HEK293 (cell line): ENCODE measurements around the gene EXOC3.

Experiments used
- REPIN1 ChIP-seq: fragments of 450-650 bp; formaldehyde crosslinking; IDR thresholded peaks from 2 replicates; pipeline ENCODE4 v1.5.1; 2017; ENCODE audit warnings: missing biosample characterization, missing genetic modification characterization, low read depth
- TRIM28 ChIP-seq: IDR thresholded peaks from 2 replicates; pipeline ENCODE4 v1.6.1; 2011; ENCODE audit warnings: low read length, control low read depth, borderline replicate concordance
- YY1 ChIP-seq: fragments of 450-650 bp; formaldehyde crosslinking; IDR thresholded peaks from 2 replicates; pipeline ENCODE4 v1.5.1; 2018; ENCODE audit warnings: missing biosample characterization, missing genetic modification characterization
- ZNF10 ChIP-seq: fragments of 450-650 bp; formaldehyde crosslinking; IDR thresholded peaks from 2 replicates; pipeline ENCODE4 v1.5.1; 2017; ENCODE audit warnings: missing biosample characterization, missing genetic modification characterization
- ZNF214 ChIP-seq: fragments of 450-650 bp; formaldehyde crosslinking; IDR thresholded peaks from 2 replicates; pipeline ENCODE4 v1.5.1; 2017; ENCODE audit warnings: missing biosample characterization, mild to moderate bottlenecking, missing genetic modification characterization, borderline replicate concordance
- ZNF394 ChIP-seq: fragments of 450-650 bp; formaldehyde crosslinking; IDR thresholded peaks from 2 replicates; pipeline ENCODE4 v1.5.1; 2016; ENCODE audit warnings: missing biosample characterization, missing genetic modification characterization, mild to moderate bottlenecking, moderate library complexity, borderline replicate concordance
- ZNF792 ChIP-seq: fragments of 450-650 bp; formaldehyde crosslinking; IDR thresholded peaks from 2 replicates; pipeline ENCODE4 v1.5.1; 2016; ENCODE audit warnings: missing biosample characterization, missing genetic modification characterization
- TF ChIP-seq, protein P1 (sequence below): fragments of 450-650 bp; formaldehyde crosslinking; IDR thresholded peaks from 2 replicates; pipeline ENCODE4 v1.5.1; 2016; ENCODE audit warnings: missing biosample characterization, missing genetic modification characterization
- TF ChIP-seq, protein P2 (sequence below): fragments of 450-650 bp; formaldehyde crosslinking; IDR thresholded peaks from 2 replicates; pipeline ENCODE4 v1.5.1; 2016; ENCODE audit warnings: missing biosample characterization, missing genetic modification characterization, borderline replicate concordance
- TF ChIP-seq, protein P3 (sequence below): fragments of 450-650 bp; formaldehyde crosslinking; IDR thresholded peaks from 2 replicates; pipeline ENCODE4 v1.5.1; 2016; ENCODE audit warnings: missing biosample characterization, missing genetic modification characterization

DNA sequence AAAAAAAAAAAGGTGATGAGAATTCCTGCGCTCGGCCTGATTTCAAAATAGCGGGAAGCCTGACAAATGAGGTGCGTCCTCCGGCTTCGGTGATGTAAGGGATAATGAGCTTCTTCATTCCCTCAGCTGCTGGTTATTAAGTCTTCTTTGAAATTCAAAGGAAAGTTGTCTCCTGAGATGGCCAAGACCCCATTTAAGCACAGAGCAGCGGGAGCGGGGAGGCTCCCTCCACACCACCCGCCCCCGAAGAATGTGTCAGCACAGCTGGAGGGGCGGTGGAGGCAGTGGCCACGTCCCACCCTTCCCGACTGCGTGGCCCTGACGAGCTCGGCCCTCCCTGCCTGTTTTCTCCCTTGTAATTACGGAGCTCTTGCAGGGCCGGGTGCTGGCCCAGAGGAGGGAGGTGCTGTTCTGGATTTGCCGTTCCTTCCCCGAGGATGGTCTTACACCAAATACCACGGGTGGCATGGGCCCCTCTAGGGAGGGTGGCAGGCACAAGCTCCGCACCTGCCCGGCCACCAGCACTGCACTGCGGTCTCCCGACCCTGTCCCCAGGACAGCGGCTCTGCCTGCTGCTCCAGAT lies 50.2 kb downstream of the EXOC3 start:
- TF ChIP-seq, protein P1, sequence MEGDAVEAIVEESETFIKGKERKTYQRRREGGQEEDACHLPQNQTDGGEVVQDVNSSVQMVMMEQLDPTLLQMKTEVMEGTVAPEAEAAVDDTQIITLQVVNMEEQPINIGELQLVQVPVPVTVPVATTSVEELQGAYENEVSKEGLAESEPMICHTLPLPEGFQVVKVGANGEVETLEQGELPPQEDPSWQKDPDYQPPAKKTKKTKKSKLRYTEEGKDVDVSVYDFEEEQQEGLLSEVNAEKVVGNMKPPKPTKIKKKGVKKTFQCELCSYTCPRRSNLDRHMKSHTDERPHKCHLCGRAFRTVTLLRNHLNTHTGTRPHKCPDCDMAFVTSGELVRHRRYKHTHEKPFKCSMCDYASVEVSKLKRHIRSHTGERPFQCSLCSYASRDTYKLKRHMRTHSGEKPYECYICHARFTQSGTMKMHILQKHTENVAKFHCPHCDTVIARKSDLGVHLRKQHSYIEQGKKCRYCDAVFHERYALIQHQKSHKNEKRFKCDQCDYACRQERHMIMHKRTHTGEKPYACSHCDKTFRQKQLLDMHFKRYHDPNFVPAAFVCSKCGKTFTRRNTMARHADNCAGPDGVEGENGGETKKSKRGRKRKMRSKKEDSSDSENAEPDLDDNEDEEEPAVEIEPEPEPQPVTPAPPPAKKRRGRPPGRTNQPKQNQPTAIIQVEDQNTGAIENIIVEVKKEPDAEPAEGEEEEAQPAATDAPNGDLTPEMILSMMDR: no peak
- TF ChIP-seq, protein P2, sequence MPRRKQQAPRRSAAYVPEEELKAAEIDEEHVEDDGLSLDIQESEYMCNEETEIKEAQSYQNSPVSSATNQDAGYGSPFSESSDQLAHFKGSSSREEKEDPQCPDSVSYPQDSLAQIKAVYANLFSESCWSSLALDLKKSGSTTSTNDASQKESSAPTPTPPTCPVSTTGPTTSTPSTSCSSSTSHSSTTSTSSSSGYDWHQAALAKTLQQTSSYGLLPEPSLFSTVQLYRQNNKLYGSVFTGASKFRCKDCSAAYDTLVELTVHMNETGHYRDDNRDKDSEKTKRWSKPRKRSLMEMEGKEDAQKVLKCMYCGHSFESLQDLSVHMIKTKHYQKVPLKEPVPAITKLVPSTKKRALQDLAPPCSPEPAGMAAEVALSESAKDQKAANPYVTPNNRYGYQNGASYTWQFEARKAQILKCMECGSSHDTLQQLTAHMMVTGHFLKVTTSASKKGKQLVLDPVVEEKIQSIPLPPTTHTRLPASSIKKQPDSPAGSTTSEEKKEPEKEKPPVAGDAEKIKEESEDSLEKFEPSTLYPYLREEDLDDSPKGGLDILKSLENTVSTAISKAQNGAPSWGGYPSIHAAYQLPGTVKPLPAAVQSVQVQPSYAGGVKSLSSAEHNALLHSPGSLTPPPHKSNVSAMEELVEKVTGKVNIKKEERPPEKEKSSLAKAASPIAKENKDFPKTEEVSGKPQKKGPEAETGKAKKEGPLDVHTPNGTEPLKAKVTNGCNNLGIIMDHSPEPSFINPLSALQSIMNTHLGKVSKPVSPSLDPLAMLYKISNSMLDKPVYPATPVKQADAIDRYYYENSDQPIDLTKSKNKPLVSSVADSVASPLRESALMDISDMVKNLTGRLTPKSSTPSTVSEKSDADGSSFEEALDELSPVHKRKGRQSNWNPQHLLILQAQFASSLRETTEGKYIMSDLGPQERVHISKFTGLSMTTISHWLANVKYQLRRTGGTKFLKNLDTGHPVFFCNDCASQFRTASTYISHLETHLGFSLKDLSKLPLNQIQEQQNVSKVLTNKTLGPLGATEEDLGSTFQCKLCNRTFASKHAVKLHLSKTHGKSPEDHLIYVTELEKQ (tag by site-specific recombination): no peak
- TF ChIP-seq ZNF792 (tag by site-specific recombination) (no peak), ZNF10 (tag by site-specific recombination) (no peak), YY1 (tag by site-specific recombination) (no peak), REPIN1 (tag by site-specific recombination) (no peak), TRIM28 (no peak), ZNF214 (no peak), ZNF394 (no peak)
- TF ChIP-seq, protein P3, sequence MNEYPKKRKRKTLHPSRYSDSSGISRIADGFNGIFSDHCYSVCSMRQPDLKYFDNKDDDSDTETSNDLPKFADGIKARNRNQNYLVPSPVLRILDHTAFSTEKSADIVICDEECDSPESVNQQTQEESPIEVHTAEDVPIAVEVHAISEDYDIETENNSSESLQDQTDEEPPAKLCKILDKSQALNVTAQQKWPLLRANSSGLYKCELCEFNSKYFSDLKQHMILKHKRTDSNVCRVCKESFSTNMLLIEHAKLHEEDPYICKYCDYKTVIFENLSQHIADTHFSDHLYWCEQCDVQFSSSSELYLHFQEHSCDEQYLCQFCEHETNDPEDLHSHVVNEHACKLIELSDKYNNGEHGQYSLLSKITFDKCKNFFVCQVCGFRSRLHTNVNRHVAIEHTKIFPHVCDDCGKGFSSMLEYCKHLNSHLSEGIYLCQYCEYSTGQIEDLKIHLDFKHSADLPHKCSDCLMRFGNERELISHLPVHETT (tag by site-specific recombination): no peak
